HCT116 (cell line): ENCODE data around the gene MYO16. TPM values are rescaled to one million over a fixed set of nuclear protein-coding genes. Genes with fewer than 3 reads are reported as not detected.

ENCODE experiments used
- ATAC-seq: fragments of 200-7000 bp; cut with Tn5 transposase; 2 replicates; pipeline ENCODE4 v1.9.1; 2020; ENCODE audit warnings: mild to moderate bottlenecking, moderate library complexity
- BruUV-seq: library from RNA; stranded (reverse); fragments of 400-500 nt; replicated peaks from 2 replicates; lab custom pipeline; 2021; lab: Mats Ljungman, UMichigan
- CTCF ChIA-PET: fragments of 300-600 bp; sonication (Branson Sonifier 250); formaldehyde crosslinking; loops from one replicate; lab custom pipeline; 2021; ENCODE audit warnings: antibody characterized with exemption; lab: Charles Lee
- POLR2A ChIA-PET: fragments of 300-600, 350-600 bp; sonication (Branson Sonifier 250); formaldehyde crosslinking; loops from one replicate; lab custom pipeline; 2021; ENCODE audit warnings: antibody characterized with exemption; lab: Charles Lee
- RAD21 ChIA-PET, 2 experiments: fragments of 300-600 bp; sonication (Branson Sonifier 250); formaldehyde crosslinking; loops; one replicate each; lab custom pipeline; 2023; ENCODE audit warnings: low total read pairs in 2 of 2; ENCODE audit not compliant: uncharacterized antibody in 2 of 2, unreplicated experiment in 2 of 2, low non-redundant PET in 1 of 2; lab: Charles Lee
- DNase-seq: peaks from one replicate; pipeline ENCODE4 v3.0.0-alpha.2; 2010; ENCODE audit warnings: low read depth, low spot score
- H2AFZ ChIP-seq: fragments of 200-600 bp; shearing (Covaris generic), sonication (generic); 2 replicates; pipeline ENCODE4 v1.6.1; 2017; ENCODE audit warnings: low read depth, mixed run types, mixed read lengths, antibody characterized with exemption, low read length; ENCODE audit not compliant: poor library complexity, severe bottlenecking
- H3K27ac ChIP-seq: 2 replicates; pipeline ENCODE4 v1.5.1; 2012; ENCODE audit warnings: low read depth, low read length
- H3K27me3 ChIP-seq: fragments of 200-600 bp; sonication (generic); 2 replicates; pipeline ENCODE4 v1.6.1; 2016; ENCODE audit warnings: mixed run types, low read length, mixed read lengths; ENCODE audit not compliant: insufficient read depth
- H3K36me3 ChIP-seq, 2 experiments: fragments of 200-500 bp in 1 of 2; fragments of 200-600 bp in 1 of 2; sonication (Bioruptor generic) in 1 of 2; sonication (generic) in 1 of 2; 2 replicates each; pipeline versions ENCODE4 v1.5.1 to v1.6.1; 2014 to 2016; ENCODE audit warnings: low read length in 2 of 2, inconsistent platforms in 1 of 2, mixed read lengths in 1 of 2, mixed run types in 1 of 2; ENCODE audit not compliant: insufficient read depth in 2 of 2, control insufficient read depth in 1 of 2
- H3K4me1 ChIP-seq, 2 experiments: fragments of 200-600 bp in 1 of 2; sonication (generic) in 1 of 2; 2 replicates each; pipeline versions ENCODE4 v1.5.1 to v1.6.1; 2012 to 2017; ENCODE audit warnings: low read length in 2 of 2, inconsistent platforms in 1 of 2, mild to moderate bottlenecking in 1 of 2, mixed read lengths in 1 of 2, mixed run types in 1 of 2, moderate library complexity in 1 of 2; ENCODE audit not compliant: insufficient read depth in 2 of 2, control insufficient read depth in 1 of 2
- H3K4me2 ChIP-seq: fragments of 200-600 bp; sonication (generic); 2 replicates; pipeline ENCODE4 v1.6.1; 2017; ENCODE audit warnings: mixed run types, low read length, mixed read lengths
- H3K4me3 ChIP-seq, 2 experiments: fragments of 200-600 bp in 1 of 2; sonication (generic) in 1 of 2; replicated peaks in 1 of 2; 2 replicates each; pipeline ENCODE4 v1.5.1; 2011 to 2016; ENCODE audit warnings: low read length in 2 of 2, control low read depth in 1 of 2, low read depth in 1 of 2, mild to moderate bottlenecking in 1 of 2, mixed read lengths in 1 of 2, mixed run types in 1 of 2
- H3K79me2 ChIP-seq: fragments of 200-600 bp; sonication (generic); 2 replicates; pipeline ENCODE4 v1.6.1; 2017; ENCODE audit warnings: mild to moderate bottlenecking, mixed run types, low read length, moderate library complexity, mixed read lengths; ENCODE audit not compliant: insufficient read depth
- H3K9ac ChIP-seq: fragments of 200-600 bp; sonication (generic); 2 replicates; pipeline ENCODE4 v1.6.1; 2016; ENCODE audit warnings: low read length, mixed read lengths
- H3K9me2 ChIP-seq: fragments of 200-600 bp; sonication (generic), shearing (Covaris generic); 2 replicates; pipeline ENCODE4 v1.6.1; 2017; ENCODE audit warnings: mixed run types, mild to moderate bottlenecking, moderate library complexity; ENCODE audit not compliant: insufficient read depth
- H3K9me3 ChIP-seq, 2 experiments: fragments of 200-500 bp in 1 of 2; fragments of 200-600 bp in 1 of 2; sonication (Bioruptor generic) in 1 of 2; sonication (generic) in 1 of 2; 2 replicates each; pipeline ENCODE4 v1.6.1; 2014 to 2017; ENCODE audit warnings: low read length in 2 of 2, mixed read lengths in 2 of 2, inconsistent platforms in 1 of 2, low read depth in 1 of 2, mild to moderate bottlenecking in 1 of 2, mixed run types in 1 of 2, moderate library complexity in 1 of 2; ENCODE audit not compliant: control insufficient read depth in 1 of 2, insufficient read depth in 1 of 2
- H4K20me1 ChIP-seq: fragments of 200-600 bp; sonication (generic), shearing (Covaris generic); 2 replicates; pipeline ENCODE4 v1.6.1; 2017; ENCODE audit warnings: mixed run types, mild to moderate bottlenecking, moderate library complexity; ENCODE audit not compliant: insufficient read depth
- CEBPB ChIP-seq: IDR thresholded peaks from 2 replicates; pipeline ENCODE4 v1.6.1; 2012; ENCODE audit warnings: low read depth
- EGR1 ChIP-seq: IDR thresholded peaks from 2 replicates; pipeline ENCODE4 v1.6.1; 2012; ENCODE audit warnings: low read depth
- ELF1 ChIP-seq: IDR thresholded peaks from 2 replicates; pipeline ENCODE4 v1.6.1; 2012; ENCODE audit warnings: low read depth, borderline replicate concordance
- EZH2 ChIP-seq: fragments of 200-600 bp; sonication (generic); IDR thresholded peaks from 2 replicates; pipeline ENCODE4 v1.6.1; 2017; ENCODE audit warnings: antibody characterized with exemption, mixed run types
- FOSL1 ChIP-seq: IDR thresholded peaks from 2 replicates; pipeline ENCODE4 v1.6.1; 2012; ENCODE audit warnings: low read depth
- JUND ChIP-seq: IDR thresholded peaks from 2 replicates; pipeline ENCODE4 v1.6.1; 2012
- POLR2AphosphoS5 ChIP-seq: IDR thresholded peaks from 2 replicates; pipeline ENCODE4 v1.6.1; 2011; ENCODE audit warnings: mild to moderate bottlenecking, low read depth, low read length, moderate library complexity
- RAD21 ChIP-seq: IDR thresholded peaks from 2 replicates; pipeline ENCODE4 v1.6.1; 2012; ENCODE audit warnings: low read depth, mild to moderate bottlenecking
- SIN3A ChIP-seq: IDR thresholded peaks from 2 replicates; pipeline ENCODE4 v1.6.1; 2012; ENCODE audit warnings: low read depth
- SRF ChIP-seq: IDR thresholded peaks from 2 replicates; pipeline ENCODE4 v1.6.1; 2012; ENCODE audit warnings: low read depth
- YY1 ChIP-seq: IDR thresholded peaks from 2 replicates; pipeline ENCODE4 v1.6.1; 2011; ENCODE audit warnings: low read length, low read depth, moderate library complexity, mild to moderate bottlenecking; ENCODE audit not compliant: insufficient replicate concordance; ENCODE audit errors: extremely low read depth
- ZFX ChIP-seq: fragments of 450-650 bp; IDR thresholded peaks from 2 replicates; pipeline ENCODE4 v1.6.1; 2017
- ZNF274 ChIP-seq: fragments of 200-500 bp; sonication (Bioruptor generic); IDR thresholded peaks from 2 replicates; pipeline ENCODE4 v1.6.1; 2014; ENCODE audit warnings: mild to moderate bottlenecking, low read depth, low read length, inconsistent platforms
- intact Hi-C: fragments of 100-400 bp; cut with micrococcal nuclease; formaldehyde crosslinking; loops from 2 replicates; pipeline ENCODE4 v1.10.0; 2022
- total RNA-seq: library from RNA; stranded (reverse); gene quantifications from one replicate; pipeline ENCODE4 v1.2.1, GENCODE V29; 2021; ENCODE audit not compliant: unreplicated experiment
- TF ChIP-seq, protein P1 (sequence below): IDR thresholded peaks from 2 replicates; pipeline ENCODE4 v1.6.1; 2011; ENCODE audit warnings: mild to moderate bottlenecking, low read length, moderate library complexity; ENCODE audit not compliant: insufficient replicate concordance; ENCODE audit errors: extremely low read depth
- TF ChIP-seq, protein P2 (sequence below), 3 experiments: fragments of 200-600 bp in 1 of 3; sonication (generic) in 1 of 3; IDR thresholded peaks in 2 of 3; conservative IDR thresholded peaks in 1 of 3; 2 replicates each; pipeline ENCODE4 v1.5.1; 2012 to 2017; ENCODE audit warnings: low read depth in 2 of 3, low read length in 2 of 3, antibody characterized with exemption in 1 of 3, borderline replicate concordance in 1 of 3, control low read depth in 1 of 3, mild to moderate bottlenecking in 1 of 3, mixed read lengths in 1 of 3, mixed run types in 1 of 3, moderate library complexity in 1 of 3; ENCODE audit not compliant: insufficient read depth in 1 of 3

Gene MYO16
- total RNA-seq, 1 experiment from 2014 or later, result 0.07 TPM

DNA sequence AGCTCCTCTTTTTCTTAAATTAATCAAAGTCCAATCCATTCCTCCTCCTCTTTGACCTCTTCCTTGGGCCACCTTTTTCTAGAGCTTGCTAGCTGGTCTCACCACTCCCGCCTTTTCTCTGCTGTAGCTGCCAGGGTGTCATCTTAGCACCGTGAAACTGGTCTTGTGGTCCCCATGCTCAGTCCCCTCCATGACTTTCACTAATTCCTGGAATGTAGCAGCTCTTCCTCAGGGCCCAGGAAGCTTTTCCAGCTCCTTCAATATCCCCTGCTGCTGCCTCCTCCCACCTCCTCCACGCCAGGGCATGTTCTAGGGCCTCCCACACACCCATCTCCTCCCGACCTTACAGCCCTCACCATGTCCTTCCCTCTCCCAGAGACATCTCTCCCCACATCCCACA, 222.2 kb downstream of the MYO16 start:
- Histone ChIP-seq H3K4me1 (no peaks in the 10 kb centered on the region), H3K27ac (no peak overlapping the region), H3K9me2 (no peaks in the 10 kb centered on the region), H2AFZ (no peak overlapping the region), H3K4me3 (no peak overlapping the region), H3K9ac (no peak overlapping the region), H3K27me3 (no peaks in the 10 kb centered on the region), H4K20me1 (no peaks in the 10 kb centered on the region), H3K9me3 (no peaks in the 10 kb centered on the region), H3K36me3 (no peaks in the 10 kb centered on the region), H3K4me2 (no peak overlapping the region), H3K79me2 (no peaks in the 10 kb centered on the region)
- ChIA-PET RAD21 (no interaction called here), CTCF (no interaction called here), POLR2A (no interaction called here)
- DNase-seq (no peak), ATAC-seq (no peak)
- BruUV-seq, result no TSS peak
- intact Hi-C loops, result no loop called here
- no peak for TF ChIP-seq SRF
- TF ChIP-seq EZH2, result no peak
- TF ChIP-seq, protein P1, sequence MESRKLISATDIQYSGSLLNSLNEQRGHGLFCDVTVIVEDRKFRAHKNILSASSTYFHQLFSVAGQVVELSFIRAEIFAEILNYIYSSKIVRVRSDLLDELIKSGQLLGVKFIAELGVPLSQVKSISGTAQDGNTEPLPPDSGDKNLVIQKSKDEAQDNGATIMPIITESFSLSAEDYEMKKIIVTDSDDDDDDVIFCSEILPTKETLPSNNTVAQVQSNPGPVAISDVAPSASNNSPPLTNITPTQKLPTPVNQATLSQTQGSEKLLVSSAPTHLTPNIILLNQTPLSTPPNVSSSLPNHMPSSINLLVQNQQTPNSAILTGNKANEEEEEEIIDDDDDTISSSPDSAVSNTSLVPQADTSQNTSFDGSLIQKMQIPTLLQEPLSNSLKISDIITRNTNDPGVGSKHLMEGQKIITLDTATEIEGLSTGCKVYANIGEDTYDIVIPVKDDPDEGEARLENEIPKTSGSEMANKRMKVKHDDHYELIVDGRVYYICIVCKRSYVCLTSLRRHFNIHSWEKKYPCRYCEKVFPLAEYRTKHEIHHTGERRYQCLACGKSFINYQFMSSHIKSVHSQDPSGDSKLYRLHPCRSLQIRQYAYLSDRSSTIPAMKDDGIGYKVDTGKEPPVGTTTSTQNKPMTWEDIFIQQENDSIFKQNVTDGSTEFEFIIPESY, result no peak
- TF ChIP-seq POLR2AphosphoS5, result no peak
- no peak for TF ChIP-seq ZFX
- no peak for TF ChIP-seq JUND
- no peak for TF ChIP-seq ZNF274
- TF ChIP-seq EGR1, result no peak
- no peak for TF ChIP-seq SIN3A
- no peak for TF ChIP-seq RAD21

DNA sequence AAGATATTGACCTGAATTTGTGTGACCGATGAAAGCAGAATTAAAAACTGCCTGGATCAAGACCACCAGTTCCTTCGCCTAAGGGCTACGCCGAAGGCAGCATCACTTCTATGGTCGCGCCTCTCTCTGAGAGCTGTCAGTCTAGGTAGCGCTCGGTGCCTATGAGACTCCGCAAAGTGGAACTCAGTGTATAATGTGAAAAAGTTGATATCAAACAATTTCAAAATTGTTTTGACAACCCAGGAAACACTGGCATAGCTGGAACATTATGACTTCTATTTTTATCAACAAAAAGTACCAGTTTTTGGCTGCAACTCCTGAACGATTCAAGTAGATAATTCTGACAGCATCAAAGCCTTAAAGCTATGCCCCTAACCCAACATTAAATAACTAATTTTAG, 223.6 kb downstream of the MYO16 start:
- DNase-seq (no peak), ATAC-seq (no peak)
- no peaks in the 10 kb centered on the region for H3K9me2 ChIP-seq
- H3K4me3 ChIP-seq, result no peak overlapping the region
- H2AFZ ChIP-seq, result no peak overlapping the region
- H3K4me1 ChIP-seq, result no peaks in the 10 kb centered on the region
- intact Hi-C loops, result no loop called here
- no peak overlapping the region for H3K4me2 ChIP-seq
- no peak overlapping the region for H3K9ac ChIP-seq
- RAD21 ChIA-PET, result no interaction called here
- H4K20me1 ChIP-seq, result no peaks in the 10 kb centered on the region
- POLR2A ChIA-PET, result no interaction called here
- H3K27me3 ChIP-seq, result no peaks in the 10 kb centered on the region
- no TSS peak for BruUV-seq
- no peak overlapping the region for H3K27ac ChIP-seq
- H3K9me3 ChIP-seq, result no peaks in the 10 kb centered on the region
- no peaks in the 10 kb centered on the region for H3K79me2 ChIP-seq
- CTCF ChIA-PET, result no interaction called here
- no peaks in the 10 kb centered on the region for H3K36me3 ChIP-seq
- TF ChIP-seq JUND (no peak), CEBPB (no peak), ELF1 (no peak), EGR1 (no peak), ZNF274 (no peak), YY1 (no peak), FOSL1 (no peak)
- TF ChIP-seq, protein P2, sequence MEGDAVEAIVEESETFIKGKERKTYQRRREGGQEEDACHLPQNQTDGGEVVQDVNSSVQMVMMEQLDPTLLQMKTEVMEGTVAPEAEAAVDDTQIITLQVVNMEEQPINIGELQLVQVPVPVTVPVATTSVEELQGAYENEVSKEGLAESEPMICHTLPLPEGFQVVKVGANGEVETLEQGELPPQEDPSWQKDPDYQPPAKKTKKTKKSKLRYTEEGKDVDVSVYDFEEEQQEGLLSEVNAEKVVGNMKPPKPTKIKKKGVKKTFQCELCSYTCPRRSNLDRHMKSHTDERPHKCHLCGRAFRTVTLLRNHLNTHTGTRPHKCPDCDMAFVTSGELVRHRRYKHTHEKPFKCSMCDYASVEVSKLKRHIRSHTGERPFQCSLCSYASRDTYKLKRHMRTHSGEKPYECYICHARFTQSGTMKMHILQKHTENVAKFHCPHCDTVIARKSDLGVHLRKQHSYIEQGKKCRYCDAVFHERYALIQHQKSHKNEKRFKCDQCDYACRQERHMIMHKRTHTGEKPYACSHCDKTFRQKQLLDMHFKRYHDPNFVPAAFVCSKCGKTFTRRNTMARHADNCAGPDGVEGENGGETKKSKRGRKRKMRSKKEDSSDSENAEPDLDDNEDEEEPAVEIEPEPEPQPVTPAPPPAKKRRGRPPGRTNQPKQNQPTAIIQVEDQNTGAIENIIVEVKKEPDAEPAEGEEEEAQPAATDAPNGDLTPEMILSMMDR (IDR thresholded peaks at IDR 0.05 in 2 of 3, conservative IDR thresholded peaks at IDR 0.05 in 1 of 3; ENCODE audit: borderline replicate concordance in 1 of 3, insufficient read depth in 1 of 3, low read depth in 2 of 3, low read length in 2 of 3), result no peak
